ENCODE results near the gene PNMA5. TPM values are rescaled to one million over a fixed set of nuclear protein-coding genes. Genes with fewer than 3 reads are reported as not detected.

The PNMA5 gene
- total RNA-seq, 4 donors from 2014 or later: 0.07 TPM; not detected in 3

DNA sequence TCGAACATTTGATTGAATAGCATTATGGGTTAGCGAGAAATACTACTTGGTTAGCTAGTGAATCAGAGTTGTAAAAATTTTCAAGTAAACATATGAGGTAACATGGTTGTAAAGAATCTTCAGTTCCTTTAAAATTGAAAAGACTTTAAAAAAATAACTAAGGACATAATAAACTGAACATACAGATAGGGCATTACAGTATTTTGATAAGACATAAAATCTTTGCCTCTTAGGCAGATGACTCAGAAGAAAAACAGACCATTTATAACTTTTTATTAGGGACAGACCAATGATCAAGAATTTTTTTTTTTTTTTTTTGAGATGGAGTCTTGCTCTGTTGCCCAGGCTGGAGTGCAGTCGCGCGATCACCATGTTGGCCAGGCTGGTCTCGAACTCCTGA is 43.1 kb downstream of the PNMA5 start:
- Histone ChIP-seq H3K27ac (no peak overlapping the region), H3K4me3 (no peak overlapping the region), H3K4me1 (no peaks in the 10 kb centered on the region), H3K27me3 (peaks cover 0 to 5% of the 10 kb centered on the region in 2 donors), H3K9me3 (no peaks in the 10 kb centered on the region), H3K36me3 (no peaks in the 10 kb centered on the region)
- intact Hi-C loops (cut with DNase I; ENCODE audit: low total_unique reads): no loop called here
- no peak for TF ChIP-seq POLR2A (IDR thresholded peaks at IDR 0.05)
- TF ChIP-seq, protein P1, sequence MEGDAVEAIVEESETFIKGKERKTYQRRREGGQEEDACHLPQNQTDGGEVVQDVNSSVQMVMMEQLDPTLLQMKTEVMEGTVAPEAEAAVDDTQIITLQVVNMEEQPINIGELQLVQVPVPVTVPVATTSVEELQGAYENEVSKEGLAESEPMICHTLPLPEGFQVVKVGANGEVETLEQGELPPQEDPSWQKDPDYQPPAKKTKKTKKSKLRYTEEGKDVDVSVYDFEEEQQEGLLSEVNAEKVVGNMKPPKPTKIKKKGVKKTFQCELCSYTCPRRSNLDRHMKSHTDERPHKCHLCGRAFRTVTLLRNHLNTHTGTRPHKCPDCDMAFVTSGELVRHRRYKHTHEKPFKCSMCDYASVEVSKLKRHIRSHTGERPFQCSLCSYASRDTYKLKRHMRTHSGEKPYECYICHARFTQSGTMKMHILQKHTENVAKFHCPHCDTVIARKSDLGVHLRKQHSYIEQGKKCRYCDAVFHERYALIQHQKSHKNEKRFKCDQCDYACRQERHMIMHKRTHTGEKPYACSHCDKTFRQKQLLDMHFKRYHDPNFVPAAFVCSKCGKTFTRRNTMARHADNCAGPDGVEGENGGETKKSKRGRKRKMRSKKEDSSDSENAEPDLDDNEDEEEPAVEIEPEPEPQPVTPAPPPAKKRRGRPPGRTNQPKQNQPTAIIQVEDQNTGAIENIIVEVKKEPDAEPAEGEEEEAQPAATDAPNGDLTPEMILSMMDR (IDR thresholded peaks at IDR 0.05): no peak
- no peak for DNase-seq

DNA sequence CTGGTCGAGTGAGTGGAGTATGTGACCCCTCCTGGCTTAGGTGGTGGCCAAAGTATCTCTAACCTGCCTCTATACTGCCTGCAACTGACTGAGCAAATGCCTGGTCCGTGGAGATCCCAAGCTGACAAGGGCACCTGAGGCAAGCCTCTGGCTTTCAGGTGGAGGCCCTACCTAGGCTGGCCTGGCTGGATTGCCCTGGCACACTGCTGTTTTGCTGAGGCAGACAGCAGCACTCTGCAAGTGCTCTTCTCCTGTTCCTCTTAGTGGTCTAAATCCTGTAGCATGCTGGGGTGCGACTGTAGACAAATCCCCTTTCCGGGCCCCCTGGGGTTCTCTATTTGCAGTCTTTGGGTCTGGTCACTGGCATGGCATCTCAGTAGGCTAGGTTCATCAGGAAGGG is 44.8 kb downstream of the PNMA5 start:
- Histone ChIP-seq H3K36me3 (no peaks in the 10 kb centered on the region), H3K27me3 (peaks cover 0 to 5% of the 10 kb centered on the region in 2 donors), H3K9me3 (no peaks in the 10 kb centered on the region), H3K27ac (no peak overlapping the region), H3K4me3 (no peak overlapping the region), H3K4me1 (no peaks in the 10 kb centered on the region)
- intact Hi-C loops (cut with DNase I; ENCODE audit: low total_unique reads): no loop called here
- no peak for TF ChIP-seq POLR2A (IDR thresholded peaks at IDR 0.05)
- TF ChIP-seq, protein P1 (IDR thresholded peaks at IDR 0.05): no peak
- DNase-seq: no peak

DNA sequence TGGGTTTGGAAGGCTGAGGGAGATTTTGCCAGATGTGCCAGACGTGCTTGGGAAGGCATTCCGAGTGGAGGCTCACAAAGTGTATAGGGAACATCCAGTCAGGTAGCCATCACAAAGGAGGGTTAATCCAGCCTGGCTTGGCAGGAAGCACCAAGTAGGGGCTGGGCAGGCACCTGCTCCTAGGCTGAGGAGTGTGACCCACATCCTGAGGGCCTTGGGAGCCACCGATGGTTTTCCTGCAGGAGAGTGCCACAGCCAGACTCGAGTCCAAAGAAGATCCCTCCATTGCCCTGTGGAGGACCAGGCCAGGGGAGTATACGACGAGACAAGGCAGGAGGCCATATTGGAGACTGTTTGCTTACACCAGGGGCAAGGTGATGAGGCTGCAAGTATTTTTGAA is 47.2 kb downstream of the PNMA5 start:
- Histone ChIP-seq H3K4me3 (no peak overlapping the region), H3K27ac (no peak overlapping the region), H3K9me3 (no peaks in the 10 kb centered on the region), H3K4me1 (no peaks in the 10 kb centered on the region), H3K36me3 (no peaks in the 10 kb centered on the region), H3K27me3 (peaks cover 0 to 5% of the 10 kb centered on the region in 2 donors)
- no peak for DNase-seq
- intact Hi-C loops (cut with DNase I; ENCODE audit: low total_unique reads): no loop called here
- TF ChIP-seq POLR2A (IDR thresholded peaks at IDR 0.05): no peak
- TF ChIP-seq, protein P1 (IDR thresholded peaks at IDR 0.05): no peak

DNA sequence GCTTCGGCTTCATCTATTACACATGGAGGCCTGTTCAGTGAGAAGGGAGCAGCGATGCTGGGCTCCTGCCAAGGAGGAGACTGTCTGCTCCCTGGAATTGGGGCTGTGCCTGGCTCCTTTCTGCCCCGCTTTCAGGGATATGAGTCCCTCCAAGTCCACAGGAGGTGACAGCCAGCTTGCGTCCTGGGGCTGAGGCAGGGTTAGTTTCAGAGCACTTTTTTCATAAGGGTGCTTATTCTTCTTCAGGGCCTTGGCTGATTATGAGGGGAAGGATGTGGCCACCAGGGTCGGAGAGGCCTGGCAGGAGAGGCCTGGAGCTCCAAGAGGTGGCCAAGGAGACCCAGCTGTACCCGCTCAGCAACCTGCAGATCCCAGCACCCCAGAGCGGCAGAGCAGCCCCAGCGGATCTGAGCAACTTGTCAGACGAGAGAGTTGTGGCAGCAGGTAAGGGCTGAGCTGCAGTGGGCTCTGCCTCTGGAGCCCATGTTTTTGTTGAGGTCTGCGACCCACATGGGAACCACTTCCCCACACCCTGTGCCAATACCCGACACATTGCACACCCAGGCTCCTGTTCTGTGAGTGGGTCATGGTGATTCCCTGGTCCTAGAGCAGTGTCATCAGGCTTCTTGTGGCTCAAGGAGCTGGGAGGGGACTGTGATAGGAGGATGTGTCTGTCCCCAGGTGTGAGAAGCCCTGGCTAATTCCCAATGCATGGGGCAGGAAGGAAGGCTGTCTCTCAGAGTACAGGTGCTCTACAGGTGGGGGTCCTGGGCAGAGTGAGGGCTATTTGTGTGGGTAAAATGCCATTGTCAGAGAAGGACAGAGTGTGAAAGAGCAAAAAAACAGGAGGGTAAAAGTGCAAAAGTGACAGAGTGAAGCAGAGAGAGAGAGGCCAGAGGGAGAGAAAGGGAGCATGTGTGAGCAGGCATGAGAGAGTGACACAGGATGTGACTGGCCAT is 48.6 kb downstream of the PNMA5 start:
- no peak for DNase-seq
- H3K36me3 ChIP-seq: no peaks in the 10 kb centered on the region
- H3K9me3 ChIP-seq: no peaks in the 10 kb centered on the region
- H3K4me1 ChIP-seq: no peaks in the 10 kb centered on the region
- TF ChIP-seq POLR2A (IDR thresholded peaks at IDR 0.05): no peak
- TF ChIP-seq, protein P1 (IDR thresholded peaks at IDR 0.05): no peak
- no peak overlapping the region for H3K27ac ChIP-seq
- H3K27me3 ChIP-seq: no peaks in the 10 kb centered on the region
- H3K4me3 ChIP-seq: no peak overlapping the region
- intact Hi-C loops (cut with DNase I; ENCODE audit: low total_unique reads): no loop called here

DNA sequence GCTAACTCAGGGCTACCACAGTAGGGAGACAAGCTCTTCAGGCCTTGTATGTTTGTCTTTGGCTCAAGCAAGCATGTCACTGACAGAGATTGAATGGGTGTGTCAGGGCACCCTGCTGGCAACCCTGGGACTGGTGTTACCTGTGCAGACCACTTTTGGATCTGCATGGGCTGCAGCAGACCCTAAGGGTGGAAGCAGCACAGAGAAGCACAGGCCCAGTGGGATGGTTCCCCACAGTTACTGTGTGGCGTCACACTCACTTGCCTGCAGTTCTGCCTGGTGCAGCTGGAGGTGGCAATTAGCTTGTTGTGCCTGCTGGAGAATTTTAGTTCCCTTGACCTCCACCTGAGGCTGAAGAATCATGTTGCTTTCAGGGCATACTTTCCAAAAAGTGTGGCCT is 50.1 kb downstream of the PNMA5 start:
- Histone ChIP-seq H3K27ac (no peak overlapping the region), H3K9me3 (no peaks in the 10 kb centered on the region), H3K27me3 (no peaks in the 10 kb centered on the region), H3K4me3 (no peak overlapping the region), H3K36me3 (no peaks in the 10 kb centered on the region), H3K4me1 (no peaks in the 10 kb centered on the region)
- TF ChIP-seq, protein P1 (IDR thresholded peaks at IDR 0.05): no peak
- no peak for TF ChIP-seq POLR2A (IDR thresholded peaks at IDR 0.05)
- intact Hi-C loops (cut with DNase I; ENCODE audit: low total_unique reads): no loop called here
- DNase-seq: no peak
